ENCODE measurements around the gene MED1. TPM values are rescaled to one million over a fixed set of nuclear protein-coding genes. Genes with fewer than 3 reads are reported as not detected.

MED1 gene
- total and polyA plus RNA-seq, 9 of the 15 experiments (the other 6 are each of a cell fraction or from before 2014, with no cell fraction given): 14.0 to 59.8 (median 46.7) TPM

DNA sequence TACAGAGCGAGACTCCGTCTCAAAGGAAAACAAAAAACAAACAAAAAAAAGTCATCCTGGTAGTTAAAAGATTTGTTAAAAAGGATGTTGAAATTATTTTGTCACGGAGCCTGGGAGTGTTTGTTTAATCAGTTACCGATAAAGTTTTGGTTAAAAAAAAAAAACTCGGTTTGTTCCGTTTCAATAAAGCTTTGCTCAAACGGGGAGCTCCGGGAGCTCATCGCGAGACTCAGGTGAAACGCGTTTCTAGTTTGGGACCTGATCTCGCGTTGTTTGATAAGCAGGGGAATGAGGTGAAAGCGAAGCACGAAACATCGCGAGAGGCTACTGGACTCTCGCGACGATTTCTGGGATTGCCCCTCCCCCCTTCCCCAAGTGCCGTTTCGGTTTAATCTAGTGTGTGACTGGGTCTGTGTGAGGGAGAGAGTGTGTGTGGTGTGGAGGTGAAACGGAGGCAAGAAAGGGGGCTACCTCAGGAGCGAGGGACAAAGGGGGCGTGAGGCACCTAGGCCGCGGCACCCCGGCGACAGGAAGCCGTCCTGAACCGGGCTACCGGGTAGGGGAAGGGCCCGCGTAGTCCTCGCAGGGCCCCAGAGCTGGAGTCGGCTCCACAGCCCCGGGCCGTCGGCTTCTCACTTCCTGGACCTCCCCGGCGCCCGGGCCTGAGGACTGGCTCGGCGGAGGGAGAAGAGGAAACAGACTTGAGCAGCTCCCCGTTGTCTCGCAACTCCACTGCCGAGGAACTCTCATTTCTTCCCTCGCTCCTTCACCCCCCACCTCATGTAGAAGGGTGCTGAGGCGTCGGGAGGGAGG, 10.3 kb upstream of the MED1 start, which contains the start of gene CDK12 (continued):
- TF ChIP-seq HDAC6 (IDR thresholded peaks at IDR 0.05; ENCODE audit: low read depth, low read length) (no peak), MYBL2 (IDR thresholded peaks at IDR 0.05; ENCODE audit: low read depth) (no peak), MYBL2 (CRISPR knock-in tag; IDR thresholded peaks at IDR 0.05; ENCODE audit: borderline replicate concordance) (no peak), ETS2 (tag; IDR thresholded peaks at IDR 0.05; ENCODE audit: borderline replicate concordance, poor library complexity, severe bottlenecking) (no peak), HMG20A (CRISPR knock-in tag; conservative IDR thresholded peaks at IDR 0.05) (no peak), IFI16 (CRISPR knock-in tag; IDR thresholded peaks at IDR 0.05) (no peak), FOXJ3 (CRISPR knock-in tag; IDR thresholded peaks at IDR 0.05) (no peak), SNIP1 (IDR thresholded peaks at IDR 0.05; ENCODE audit: low read depth) (no peak), SMARCA4 (IDR thresholded peaks at IDR 0.05) (no peak), EP300 (IDR thresholded peaks at IDR 0.05; ENCODE audit: low read length) (no peak), WHSC1 (IDR thresholded peaks at IDR 0.05; ENCODE audit: low read length) (no peak), NCOA4 (IDR thresholded peaks at IDR 0.05; ENCODE audit: partially characterized antibody) (no peak), JUNB (CRISPR knock-in tag; conservative IDR thresholded peaks at IDR 0.05) (no peak), ZBED1 (IDR thresholded peaks at IDR 0.05) (peak; percentile 61; the same call in 1 of the 2 replicates), SIN3A (IDR thresholded peaks at IDR 0.05; ENCODE audit: borderline replicate concordance in 2 of 2, control insufficient read depth in 1 of 2, low read depth in 2 of 2, low read length in 2 of 2) (peak; percentile 89 to 96; a peak in 3 of 4 replicates), ATF7 (IDR thresholded peaks at IDR 0.05) (peak; percentile 66), SOX6 (IDR thresholded peaks at IDR 0.05) (peak; percentile 42; the same call in 1 of the 2 replicates), KAT8 (IDR thresholded peaks at IDR 0.05; ENCODE audit: low read depth) (no peak)
- TF ChIP-seq, protein P1, sequence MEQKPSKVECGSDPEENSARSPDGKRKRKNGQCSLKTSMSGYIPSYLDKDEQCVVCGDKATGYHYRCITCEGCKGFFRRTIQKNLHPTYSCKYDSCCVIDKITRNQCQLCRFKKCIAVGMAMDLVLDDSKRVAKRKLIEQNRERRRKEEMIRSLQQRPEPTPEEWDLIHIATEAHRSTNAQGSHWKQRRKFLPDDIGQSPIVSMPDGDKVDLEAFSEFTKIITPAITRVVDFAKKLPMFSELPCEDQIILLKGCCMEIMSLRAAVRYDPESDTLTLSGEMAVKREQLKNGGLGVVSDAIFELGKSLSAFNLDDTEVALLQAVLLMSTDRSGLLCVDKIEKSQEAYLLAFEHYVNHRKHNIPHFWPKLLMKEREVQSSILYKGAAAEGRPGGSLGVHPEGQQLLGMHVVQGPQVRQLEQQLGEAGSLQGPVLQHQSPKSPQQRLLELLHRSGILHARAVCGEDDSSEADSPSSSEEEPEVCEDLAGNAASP (IDR thresholded peaks at IDR 0.05): no peak
- TF ChIP-seq, protein P2, sequence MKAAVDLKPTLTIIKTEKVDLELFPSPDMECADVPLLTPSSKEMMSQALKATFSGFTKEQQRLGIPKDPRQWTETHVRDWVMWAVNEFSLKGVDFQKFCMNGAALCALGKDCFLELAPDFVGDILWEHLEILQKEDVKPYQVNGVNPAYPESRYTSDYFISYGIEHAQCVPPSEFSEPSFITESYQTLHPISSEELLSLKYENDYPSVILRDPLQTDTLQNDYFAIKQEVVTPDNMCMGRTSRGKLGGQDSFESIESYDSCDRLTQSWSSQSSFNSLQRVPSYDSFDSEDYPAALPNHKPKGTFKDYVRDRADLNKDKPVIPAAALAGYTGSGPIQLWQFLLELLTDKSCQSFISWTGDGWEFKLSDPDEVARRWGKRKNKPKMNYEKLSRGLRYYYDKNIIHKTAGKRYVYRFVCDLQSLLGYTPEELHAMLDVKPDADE (conservative IDR thresholded peaks at IDR 0.05; ENCODE audit: control insufficient read depth, low read depth, low read length): peak; percentile 84
- TF ChIP-seq, protein P3, sequence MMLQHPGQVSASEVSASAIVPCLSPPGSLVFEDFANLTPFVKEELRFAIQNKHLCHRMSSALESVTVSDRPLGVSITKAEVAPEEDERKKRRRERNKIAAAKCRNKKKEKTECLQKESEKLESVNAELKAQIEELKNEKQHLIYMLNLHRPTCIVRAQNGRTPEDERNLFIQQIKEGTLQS (IDR thresholded peaks at IDR 0.05): no peak
- TF ChIP-seq, protein P3 (CRISPR knock-in tag; conservative IDR thresholded peaks at IDR 0.05): no peak
- TF ChIP-seq, protein P4, sequence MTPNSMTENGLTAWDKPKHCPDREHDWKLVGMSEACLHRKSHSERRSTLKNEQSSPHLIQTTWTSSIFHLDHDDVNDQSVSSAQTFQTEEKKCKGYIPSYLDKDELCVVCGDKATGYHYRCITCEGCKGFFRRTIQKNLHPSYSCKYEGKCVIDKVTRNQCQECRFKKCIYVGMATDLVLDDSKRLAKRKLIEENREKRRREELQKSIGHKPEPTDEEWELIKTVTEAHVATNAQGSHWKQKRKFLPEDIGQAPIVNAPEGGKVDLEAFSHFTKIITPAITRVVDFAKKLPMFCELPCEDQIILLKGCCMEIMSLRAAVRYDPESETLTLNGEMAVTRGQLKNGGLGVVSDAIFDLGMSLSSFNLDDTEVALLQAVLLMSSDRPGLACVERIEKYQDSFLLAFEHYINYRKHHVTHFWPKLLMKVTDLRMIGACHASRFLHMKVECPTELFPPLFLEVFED (CRISPR knock-in tag; conservative IDR thresholded peaks at IDR 0.05): peak; percentile 93

Measured in K562 (cell line).